NCI-H1930 (cell line): Measurements from ENCODE around the gene CHRNG.
"Not testable (repeated sequence)": the region's sequence is repeated elsewhere in the genome, so short reads cannot be mapped to it uniquely, and the experiment has no call there.

ENCODE experiments used
- DNase-seq, 2 experiments: peaks; one replicate each; lab custom pipeline; 2025; lab: John Stamatoyannopoulos, UW

The CHRNG gene

DNA sequence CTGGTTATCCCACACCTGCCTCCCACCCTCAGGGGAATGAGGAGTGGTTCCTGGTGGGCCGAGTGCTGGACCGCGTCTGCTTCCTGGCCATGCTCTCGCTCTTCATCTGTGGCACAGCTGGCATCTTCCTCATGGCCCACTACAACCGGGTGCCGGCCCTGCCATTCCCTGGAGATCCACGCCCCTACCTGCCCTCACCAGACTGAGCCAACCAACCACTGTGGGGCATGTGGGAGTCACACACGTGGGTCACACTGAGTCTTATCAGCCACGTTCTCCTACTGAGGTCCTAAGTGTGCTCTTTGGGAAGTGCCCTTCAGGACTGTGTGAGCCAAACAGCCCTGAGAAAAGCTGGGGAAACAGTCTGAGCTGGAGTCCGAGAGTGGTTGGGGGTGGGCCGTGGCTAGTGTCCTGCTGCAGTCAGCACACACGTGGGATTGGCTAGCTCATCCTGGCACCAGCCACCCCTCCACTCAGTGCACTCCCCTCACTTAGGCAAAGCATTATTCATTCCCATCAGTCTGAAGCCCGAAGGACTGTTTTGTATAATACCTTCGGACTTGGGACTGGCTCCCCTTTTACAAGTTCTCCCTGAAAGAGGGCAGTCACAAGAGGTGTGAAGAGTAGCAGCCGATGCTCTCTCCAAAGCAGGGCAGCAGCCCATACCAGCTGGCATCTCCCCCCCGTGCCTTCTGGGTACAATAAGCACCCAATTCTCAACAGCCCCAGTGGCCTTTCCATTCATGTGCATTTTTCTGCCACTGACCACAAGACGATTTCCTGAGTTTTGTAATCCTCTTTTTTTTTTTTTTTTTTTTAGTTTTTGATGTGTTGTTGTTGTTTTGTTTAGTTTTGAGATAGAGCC, 6.3 kb downstream of the CHRNG start:
- no peak for DNase-seq

DNA sequence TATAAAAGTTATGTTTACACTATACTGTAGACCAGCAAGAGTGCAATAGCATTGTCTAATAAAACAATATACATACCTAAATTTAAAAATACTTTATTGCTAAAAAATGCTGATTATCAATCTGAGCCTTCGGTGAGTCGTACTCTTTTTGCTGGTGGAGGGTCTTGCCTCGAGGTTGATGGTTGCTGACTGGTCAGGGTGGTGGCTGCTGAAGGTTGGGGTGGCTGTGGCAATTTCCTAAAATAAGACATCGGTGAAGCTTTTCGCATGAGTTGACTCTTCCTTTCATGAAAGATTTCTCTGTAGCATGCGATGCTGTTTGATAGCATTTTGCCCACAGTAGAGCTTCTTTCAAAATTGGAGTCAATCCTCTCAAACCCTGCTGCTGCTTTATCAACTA, 8.5 kb downstream of the CHRNG start:
- no peak for DNase-seq

DNA sequence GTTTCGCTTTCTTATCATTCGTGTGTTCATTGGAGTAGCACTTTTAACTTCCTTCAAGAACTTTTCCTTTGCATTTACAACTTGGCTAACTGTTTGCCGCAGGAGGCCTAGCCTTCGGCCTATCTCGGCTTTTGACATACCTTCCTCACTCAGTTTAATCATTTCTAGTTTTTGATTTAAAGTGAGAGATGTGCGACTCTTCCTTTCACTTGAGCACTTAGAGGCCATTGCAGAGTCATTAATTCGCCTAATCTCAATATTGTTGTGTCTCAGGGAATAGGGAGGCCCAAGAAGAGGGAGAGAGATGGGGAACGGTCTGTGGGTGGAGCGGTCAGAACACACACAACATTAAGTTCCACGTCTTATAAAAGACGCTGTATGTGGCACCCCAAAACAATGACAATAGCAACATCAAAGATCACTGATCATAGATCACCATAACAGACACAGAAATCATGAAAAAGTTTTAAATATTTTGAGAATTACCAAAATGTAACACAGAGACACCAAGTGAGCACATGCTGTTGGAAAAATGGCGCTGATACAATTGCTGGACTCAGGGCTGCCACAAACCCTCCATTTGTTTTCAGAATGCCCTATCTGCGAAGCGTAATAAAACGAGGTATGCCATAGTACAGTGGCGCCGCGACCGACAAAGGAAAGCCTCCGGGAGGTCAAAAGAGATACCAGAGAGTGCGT, 10.3 kb downstream of the CHRNG start:
- DNase-seq: no peak

DNA sequence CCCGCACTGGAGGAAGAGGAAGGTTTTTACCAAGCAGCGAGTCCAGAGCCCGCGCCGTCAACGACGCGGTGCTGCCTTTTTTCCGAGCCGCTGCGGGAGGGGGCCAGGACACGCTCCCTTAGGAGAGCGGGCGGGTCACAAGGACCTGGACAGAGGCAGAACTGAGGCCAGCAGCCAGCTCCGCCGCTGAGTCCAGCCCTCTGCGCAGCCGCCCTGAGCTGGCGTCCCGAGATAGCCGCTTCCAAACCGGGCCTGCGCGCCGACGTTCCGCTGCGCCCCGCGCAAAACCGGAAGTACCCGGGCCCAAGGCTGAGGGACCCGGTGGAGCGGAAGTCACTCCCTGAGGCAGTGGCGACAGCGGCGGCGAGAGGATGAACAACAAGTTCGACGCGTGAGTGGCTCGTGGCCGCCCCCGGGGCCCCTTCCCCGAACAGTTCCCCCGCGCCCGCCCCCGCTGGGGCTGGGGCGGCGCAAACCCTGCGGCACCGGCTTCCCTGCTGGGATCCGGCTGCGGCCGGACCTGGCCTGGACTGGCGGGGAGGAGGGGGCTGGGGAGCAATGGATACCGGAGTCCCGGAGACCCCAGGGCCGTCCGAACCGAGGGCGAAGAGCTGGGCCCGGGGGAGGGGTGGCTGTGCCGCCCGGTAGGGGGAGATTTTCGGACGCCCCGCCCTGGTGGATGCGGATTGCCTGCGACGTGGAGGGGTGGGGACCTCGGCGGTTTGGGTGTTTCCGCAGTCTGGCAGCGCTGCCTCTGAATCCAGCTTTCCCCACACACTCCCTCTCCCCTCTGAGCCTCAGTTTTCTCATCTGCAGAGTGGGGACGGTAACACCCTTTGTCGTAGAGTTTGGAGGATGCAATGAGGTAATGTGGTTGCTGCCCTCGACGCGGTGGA, 11.1 kb downstream of the CHRNG start, which contains the start of the genes EIF4E2 and TIGD1:
TSS of gene EIF4E2 (plus strand) at position 336 of the 896 bp plus-strand sequence. CDS start at position 372, 36 bp downstream.
TSS of gene TIGD1 (minus strand) at position 204 of the 896 bp plus-strand sequence. CDS start 675 bp downstream, outside the sequence.
- peak; percentile 89 to 93 for DNase-seq

DNA sequence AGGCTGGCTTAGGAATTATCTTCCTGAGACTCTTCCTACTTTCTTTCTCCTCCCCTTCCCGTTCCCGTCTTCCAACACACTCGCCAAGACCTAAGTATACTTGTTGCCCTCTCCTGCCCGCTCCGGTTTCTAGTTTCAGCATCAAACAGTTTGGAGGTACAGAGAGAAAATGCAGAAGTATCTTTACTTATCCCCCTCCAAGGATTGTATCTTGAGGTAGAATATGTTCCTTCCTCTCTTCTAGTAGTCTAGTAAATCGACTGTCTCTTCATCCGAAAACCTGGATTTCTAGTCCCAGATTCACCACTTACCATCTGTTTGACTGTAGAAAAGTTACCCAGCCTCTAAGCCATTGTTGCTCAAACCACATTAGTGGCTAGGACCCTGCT, 11.8 kb downstream of the CHRNG start:
- DNase-seq: no peak

DNA sequence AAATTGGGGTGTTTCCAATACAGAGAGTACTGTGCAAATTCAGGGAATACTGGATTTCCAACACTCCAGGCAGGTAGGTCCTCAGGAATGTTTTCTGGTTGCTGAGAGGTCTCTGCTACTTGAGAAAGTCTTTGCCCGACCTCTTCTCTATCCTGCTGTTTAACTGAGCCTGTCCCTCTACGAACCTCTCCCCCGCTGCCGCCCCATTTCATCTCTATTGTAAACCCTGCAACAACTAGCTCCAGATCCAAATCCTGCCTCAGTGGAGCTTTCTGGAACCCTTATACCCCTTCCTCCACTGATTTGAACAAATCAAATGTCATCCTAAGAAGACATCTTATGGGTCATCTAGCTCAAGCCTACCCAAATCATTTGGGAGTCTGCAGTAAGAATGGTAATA, 12.3 kb downstream of the CHRNG start:
- DNase-seq: no peak

DNA sequence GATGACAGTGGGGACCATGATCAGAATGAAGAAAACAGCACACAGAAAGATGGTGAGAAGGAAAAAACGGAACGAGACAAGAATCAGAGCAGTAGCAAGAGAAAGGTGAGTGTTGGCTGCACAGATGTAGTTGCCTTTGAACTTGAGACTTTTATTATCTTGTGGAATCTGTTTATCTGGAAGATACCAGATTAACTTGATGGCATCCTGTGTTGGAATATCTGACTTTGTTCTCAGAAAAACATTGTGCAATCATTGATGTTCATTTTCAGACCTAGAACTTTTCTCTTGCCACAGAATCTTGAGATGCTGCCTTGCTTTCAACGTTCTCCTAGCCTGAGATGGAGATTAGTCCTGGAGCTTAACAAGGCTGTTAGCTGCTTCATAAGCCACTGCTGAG, 16.9 kb downstream of the CHRNG start:
- no peak for DNase-seq

DNA sequence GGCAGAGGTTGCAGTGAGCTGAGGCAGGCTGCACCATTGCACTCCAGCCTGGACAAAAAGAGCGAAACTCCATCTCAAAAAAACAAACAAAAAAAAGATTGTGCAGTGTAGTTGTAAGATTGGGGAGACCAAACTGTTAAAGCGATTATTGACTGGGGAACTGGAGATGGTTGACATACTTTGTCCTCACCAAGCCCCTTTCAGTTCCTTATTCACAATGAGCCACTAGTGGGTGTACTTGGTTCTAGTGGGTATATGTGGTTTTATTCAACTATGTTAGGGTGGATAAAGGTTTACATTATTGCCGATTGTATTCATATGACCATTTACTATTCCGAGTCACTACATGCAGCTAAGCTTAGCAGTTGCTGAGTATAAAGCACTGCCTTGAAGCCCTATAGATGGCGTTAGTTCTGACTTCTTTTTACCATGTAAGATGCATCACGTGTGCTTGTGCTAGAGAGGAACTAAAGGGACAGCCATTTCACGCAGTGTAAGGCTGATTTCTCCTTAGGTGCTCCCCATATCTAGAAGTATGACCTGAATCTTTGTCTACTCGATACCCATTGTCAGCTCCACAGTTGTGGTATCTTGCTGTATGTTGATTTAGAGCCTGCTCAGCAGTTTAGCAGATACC, 23.1 kb downstream of the CHRNG start:
- DNase-seq: no peak

DNA sequence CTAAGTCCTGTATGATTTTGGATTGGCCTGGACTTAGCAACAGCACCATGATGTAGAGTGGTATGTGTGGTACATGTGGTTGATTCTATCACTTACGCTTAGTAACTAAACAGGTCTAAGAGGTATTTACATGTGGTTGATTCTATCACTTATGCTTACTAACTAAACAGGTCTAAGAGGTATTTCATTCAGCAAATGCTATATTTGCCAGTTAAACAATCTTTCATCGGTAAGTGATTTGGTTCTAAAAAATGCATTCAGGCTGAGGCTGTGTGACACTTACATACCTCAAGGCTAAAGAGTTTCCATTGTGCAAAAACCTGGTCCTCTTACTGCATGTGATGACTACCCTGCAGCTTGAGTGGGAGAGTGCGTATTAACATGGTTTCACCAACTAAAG, 24.1 kb downstream of the CHRNG start:
- DNase-seq: no peak

DNA sequence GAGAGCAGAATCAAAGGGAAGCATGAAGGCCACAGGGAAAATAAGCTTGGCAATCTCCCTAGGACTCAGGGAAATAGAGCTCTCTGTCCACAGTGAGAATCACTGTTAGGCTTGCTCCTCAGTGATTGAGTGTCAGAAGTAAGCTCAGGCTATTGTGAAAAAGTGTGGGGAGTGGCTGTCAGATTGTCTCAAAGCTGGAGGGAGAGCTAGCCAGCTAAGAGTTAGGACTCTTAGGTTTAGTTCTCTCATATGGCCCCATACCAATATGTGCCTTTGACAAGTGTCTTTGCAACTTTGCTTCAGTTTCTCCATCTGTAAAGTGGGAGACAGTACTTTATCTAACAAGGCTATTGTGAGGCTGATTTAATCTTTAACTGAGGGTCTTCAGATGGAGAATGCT, 28.2 kb downstream of the CHRNG start:
- no peak for DNase-seq

DNA sequence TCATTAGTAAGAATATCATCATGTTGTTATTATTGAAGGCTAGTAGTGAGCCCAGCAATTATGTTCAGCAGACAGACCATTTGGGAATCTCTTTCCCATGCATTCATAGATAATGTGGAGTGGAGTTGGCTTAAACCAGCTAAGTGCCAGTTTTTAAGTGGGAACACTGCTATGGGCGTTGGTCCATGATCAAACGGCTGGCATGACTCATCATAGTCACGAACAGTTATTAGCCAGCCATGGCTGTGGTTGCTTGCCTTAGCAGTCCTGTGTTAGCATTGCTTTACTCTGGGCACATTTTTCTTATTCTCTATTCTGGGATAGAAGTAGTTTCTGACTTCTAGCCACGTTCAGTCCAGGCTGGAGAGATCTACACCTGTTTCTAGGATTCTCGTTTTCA, 28.7 kb downstream of the CHRNG start:
- no peak for DNase-seq

DNA sequence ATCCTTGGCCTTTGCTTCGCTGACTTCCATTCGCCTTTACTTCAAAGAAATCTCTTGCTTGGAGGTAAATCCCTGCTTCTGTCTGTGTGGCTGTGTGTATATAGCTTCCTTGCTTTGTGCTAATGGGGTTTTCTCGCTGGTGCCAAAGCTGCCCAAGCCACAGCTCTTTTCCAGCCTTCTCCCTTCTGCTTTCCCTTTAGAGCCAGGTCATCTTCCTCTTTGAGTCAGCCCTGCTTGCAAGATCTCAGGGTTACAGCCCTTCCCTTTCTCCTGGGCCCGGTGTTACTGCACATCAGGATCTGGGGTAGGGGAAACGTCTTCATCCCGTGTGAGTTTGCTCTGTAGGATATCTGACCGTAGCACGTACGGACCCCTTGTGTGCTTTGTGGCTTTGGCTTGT, 30.0 kb downstream of the CHRNG start:
- no peak for DNase-seq

DNA sequence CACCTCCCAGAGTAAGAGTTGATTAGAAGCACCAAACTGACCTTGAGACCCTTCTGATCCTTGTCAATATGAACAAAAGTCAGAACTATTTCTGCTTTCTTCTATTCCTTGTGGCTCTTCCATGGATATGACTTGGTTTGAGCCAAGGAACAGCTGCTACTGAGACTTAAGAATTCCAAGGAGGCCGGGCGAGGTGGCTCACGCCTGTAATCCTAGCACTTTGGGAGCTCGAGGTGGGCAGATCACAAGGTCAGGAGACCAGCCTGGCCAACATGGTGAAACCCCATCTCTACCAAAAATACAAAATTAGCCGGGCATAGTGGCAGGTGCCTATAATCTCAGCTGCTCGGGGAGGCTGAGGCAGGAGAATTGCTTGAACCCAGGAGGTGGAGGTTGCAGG, 31.0 kb downstream of the CHRNG start:
- not testable (repeated sequence) for DNase-seq

DNA sequence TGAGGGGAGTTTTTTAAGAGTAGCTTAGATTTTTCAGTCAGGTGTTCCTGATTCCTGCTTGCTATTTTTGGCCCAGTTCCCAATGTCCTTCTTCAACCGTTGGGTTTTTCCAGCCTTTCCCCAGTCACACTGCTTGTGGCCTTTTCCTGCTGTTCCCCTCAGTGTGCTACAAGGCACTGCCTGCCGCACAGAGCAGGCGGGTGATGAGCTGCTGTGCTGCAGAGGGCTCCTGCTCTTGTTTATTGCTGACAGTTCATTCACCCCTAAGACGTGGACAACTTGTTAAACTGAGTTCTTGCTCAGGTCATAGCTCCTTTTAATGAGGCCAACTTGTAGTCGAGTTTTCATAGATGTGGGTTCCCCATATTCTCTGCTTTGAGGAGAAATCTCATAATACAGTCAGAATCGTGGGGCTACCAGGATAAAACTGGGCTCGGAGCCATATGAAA, 31.6 kb downstream of the CHRNG start:
- DNase-seq: no peak

DNA sequence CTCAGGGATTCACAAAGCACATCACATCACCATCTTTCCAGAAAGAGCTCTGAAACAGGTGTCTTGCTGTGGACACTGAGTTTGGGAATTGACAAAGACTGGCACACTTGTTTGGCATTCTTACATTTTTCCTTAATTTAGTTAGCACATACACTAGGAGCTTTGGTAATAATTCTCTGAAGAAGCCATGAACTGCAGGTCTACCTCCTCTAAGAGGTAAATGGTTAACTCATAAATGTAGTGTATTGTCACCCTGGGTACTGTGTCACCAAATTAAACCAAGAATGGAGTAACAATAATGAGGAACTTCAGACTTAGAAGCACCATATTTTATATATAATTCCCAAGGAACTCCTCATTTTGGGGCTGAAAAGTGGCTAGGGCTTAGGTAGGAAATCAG, 33.5 kb downstream of the CHRNG start:
- DNase-seq: no peak

DNA sequence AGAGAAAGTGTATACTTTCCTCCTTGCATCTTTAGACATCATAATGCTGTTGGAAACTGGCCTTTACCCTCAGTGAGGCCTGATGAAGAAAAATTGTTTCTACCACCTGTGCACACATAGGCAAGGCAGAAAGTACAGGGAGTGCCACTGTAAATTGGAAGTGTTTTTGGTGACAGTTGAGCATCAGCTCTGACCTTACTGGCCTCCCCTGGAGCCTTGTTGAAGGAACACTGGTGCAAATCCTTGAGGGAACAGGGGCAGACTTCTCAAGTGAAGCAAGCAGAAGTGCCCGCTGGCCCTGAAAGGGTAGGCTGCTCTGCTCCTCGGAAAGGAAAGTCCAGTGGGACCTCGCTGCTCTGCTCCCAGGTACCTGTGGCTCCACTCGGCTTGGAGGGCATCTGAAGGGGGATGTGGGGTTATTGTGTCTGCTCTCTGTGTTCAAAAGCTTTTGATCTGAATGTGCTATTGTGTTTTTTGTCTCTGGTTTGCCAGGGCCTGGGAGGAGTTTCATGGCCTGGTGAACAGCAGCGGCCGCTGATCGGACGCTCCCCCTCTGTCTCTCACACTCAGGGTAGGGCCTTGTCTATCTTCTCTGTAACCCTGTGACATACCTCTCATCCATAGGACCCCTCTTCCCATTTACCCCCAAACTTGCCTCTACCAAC, 34.4 kb downstream of the CHRNG start:
- DNase-seq: no peak

DNA sequence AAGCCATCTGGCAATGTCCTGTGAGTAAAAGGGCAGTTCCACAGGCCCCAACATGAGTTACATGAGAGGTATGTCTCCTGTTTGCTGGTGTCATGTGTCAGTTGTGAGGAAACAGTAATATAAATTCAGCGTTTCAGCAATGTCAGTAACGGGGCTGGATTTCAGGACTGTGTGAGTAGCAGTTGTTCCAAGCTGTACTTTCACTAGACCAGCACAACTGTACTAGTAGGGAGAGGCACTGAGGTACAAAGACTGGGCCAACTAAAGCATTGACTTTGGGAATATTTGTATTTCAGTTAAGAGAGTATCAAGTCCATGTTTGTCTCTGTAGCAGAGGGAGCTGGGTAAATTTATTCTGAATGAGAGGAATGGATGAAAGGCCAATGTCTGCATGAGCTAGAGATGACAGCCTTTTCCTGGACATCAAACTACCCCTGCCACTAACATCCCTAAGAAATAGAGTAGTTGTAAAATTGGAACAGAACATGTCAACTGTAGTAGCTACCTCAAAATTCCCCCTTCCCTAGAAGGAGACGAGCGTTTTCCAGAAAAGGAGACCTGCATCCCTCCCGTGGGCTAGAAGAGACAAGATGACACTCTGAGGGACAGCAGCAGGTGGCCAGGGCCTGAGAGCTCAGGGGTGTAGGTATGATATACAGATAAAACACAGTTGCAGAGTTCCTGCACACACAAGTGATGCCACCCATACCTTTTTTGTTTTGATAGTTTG, 35.3 kb downstream of the CHRNG start:
- DNase-seq: no peak

DNA sequence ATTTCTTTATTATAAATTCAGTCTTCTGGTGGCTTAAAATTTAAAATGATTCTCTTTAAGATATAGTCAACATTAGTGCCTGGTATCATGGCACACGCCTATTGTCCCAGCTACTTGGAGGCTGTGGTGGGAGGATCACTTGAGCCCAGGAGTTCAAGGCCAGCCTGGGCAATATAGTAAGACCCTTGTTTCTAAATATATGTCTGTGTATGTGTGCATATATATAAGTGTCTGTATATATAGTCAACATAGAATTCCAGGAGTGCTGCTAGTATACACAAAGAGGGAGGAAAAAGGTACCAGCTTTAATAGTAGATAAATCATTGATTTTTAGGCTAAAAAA, 35.9 kb downstream of the CHRNG start:
- no peak for DNase-seq

DNA sequence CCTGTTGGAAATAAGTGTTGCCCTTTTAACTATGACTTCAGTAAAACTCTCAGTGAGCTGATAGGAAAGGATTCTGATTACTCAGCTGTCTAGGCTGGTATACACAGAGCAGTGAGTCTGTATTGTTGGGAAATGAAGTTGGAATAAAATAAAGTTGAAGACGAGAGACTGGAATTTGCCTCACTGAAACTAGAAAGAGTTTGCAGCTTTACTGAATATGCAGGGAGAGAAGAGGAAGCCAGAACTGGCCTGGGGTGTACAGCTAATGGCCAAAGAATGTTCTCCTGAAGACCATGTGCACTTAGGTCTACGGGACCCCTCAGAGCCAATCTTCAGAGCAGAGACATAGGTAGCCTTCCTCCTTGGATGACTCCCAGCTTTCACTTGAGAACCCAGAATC, 37.5 kb downstream of the CHRNG start:
- DNase-seq: no peak

DNA sequence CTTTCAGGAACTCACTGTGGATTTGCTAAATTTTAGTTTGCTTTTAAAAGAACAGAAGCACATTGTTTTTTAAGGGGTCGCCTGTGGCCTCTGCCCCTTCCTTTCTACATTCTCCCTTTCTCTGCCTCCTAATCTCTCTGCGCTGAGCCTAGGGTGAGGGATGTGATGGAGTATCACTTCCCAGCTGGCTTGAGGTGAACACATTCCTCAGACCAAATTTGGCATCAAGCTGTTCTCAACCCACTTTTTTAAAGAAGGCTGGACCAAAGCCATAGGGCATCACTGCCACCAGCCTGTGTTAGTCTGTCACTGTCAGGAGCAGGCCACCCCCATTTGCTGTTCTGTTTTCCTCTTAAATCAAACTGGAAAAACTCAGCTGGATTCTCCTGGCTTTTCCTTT, 38.3 kb downstream of the CHRNG start:
- DNase-seq: no peak

DNA sequence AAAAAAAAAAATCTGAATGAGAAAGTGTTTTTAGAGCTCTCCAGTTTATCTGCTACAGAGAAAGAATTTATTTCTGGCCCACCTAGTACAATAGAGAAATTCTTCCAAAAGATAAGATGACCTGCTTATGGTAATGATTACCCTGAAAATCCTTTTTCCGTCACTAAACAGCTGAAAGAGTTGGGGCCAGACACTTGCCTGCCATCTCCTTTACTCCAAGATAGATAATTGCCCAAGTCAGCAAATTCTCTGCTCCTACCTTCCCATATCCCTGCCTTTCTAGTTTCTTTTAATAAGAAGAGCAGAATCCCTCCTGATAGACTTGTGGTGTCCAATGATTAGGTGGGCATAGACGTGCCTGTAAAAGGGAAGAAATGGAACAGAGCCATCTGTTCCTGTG, 39.1 kb downstream of the CHRNG start:
- no peak for DNase-seq
